Activated naive CD4-positive, alpha-beta T cell treated with anti-CD3 and anti-CD28 coated beads, Interleukin-2, amount 50 U/mL, for 16 hours (primary cell): Measurements from ENCODE around the gene ADAMTS7.
"Not testable (repeated sequence)": the region's sequence is repeated elsewhere in the genome, so short reads cannot be mapped to it uniquely, and the experiment has no call there.

ENCODE experiments used
- DNase-seq: peaks from one replicate; pipeline ENCODE4 v3.0.0-alpha.2; 2020

Gene ADAMTS7

DNA sequence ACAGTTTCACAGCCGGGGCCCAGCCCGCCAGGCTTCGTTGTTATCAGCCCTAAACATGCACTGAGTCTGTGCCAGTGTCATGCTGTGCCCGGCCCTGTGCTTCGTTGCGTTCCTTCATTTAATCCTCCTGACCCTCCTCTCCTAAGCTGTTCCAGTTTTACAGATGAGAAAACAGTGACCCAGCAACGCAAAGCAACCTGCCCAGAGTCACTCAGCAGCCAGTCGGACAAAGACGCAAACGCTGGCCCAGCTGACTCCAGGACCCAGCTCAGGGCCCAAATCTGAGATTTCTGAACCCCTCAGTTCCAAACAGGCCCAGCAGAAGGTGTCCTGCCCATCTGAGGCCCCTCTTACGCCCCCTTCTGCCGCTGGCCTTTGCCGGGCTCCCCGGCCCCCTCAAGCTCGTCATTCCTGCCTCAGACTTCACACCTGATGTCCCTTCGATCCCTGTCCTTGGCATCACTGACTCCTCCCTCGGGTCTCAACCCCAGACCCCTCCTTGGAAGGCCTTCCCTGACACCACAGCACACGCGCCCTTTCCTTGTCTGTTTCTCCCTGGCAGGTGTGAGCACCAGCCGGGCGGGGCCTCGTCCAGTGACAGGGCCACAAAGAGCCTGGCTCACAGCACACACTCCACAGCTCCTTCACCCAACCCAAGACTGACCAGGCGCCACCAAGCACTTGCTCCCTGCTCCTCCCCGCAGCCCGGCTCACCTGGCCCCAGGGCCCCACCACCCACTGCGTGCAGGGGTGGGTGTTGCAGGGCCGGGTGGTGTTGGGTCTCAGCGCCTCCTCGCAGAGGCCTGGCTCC is 48.1 kb downstream of the ADAMTS7 start:
- DNase-seq = no peak

GRCh38 chr15:78762386-78762961 is 48.8 kb downstream of the ADAMTS7 start:
- not testable (repeated sequence) for DNase-seq

GRCh38 chr15:78761891-78762385 is 49.3 kb downstream of the ADAMTS7 start:
- DNase-seq = no peak

GRCh38 chr15:78761475-78761874 is 49.8 kb downstream of the ADAMTS7 start:
- peak; percentile 74 for DNase-seq

DNA sequence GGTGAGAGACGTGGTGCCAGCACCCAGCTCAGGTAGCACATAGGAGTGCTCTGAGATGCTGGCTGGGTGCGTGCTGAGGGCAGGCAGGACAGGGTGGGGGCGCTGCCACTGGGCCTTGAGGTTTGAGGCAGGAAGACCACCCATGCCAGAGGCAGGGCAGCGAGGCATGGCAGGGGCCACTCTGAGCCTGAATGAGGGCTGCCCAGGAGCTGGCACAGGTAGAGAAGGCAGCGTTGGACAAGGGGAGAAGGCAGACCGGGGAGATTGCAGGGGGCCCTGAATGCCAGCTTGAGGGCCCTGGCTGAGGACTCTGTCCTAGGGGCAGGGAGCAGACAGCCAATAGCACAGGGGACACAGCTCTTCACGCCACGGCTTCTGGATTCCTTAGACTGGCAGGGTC is 50.2 kb downstream of the ADAMTS7 start:
- DNase-seq = no peak

- not testable (repeated sequence) for DNase-seq
Measured at GRCh38 chr15:78760091-78760882, 51.0 kb downstream of the ADAMTS7 start.

DNA sequence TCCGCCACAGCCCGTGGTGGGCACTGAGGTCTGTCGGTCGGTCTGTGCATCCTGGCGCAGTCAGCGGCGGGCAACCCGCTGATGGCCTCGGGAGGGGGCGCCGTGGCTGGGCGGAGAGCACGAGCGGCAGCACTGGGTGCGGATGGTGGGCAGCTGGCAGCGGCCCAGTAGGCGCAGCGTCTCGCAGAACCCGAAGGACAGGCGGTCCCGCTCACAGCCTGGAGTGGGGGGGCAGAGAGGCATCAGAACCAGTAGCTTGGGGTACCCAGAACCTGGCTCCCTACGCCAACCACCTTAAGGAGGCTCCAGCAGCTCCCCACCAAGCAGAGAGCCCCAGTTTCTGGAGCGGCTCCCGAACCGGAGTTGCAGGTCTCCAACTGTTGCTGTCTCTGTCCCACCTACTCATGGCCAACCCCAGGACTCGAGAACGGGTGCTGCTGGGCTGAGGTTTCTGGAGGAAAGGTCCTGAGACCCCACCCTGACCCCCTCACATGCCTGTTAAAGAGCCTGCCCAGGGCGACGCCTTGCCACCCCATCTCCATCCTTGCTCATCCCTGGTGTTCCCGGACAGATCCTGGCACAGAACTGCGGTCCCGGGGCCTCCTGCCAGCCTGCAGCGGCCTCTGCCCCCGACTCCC is 51.8 kb downstream of the ADAMTS7 start:
- DNase-seq = not testable (repeated sequence)

DNA sequence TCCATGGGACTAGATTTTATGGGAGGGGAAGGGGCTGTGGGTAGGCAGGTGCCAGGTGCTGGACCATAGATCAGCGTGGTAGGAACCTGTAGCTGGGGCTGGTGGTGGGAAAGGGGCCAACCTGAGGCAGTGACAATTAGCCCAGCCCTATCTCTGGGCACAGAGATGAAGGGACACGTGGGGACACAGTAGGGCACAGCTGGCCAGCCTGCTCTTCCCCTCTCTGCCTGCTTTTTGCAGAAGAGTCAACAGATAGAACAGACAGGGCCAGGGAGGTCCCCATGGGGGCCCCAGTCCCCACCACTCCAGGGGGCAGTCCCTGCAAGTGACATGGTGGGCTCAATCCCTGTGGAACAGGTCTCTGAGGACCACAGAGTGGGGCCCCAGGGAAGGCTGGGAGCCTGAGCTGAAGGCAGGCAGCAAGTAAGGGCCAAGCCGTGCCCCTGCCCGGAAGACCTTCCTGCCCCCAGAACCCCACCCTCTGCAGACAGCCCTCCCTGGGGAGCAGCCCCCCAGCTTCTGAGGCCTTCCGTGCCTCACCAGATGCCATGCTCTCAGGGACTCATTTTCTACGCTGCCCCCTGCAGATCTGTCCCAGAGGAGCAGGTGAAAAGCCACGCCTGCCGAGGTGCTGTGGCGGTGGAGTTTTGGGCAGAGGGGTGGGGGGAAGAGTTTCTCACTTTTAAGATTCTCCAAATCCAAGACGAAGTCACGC is 52.6 kb downstream of the ADAMTS7 start:
- DNase-seq = not testable (repeated sequence)

- DNase-seq = not testable (repeated sequence)
Measured at GRCh38 chr15:78758084-78758483, 53.2 kb downstream of the ADAMTS7 start.

DNA sequence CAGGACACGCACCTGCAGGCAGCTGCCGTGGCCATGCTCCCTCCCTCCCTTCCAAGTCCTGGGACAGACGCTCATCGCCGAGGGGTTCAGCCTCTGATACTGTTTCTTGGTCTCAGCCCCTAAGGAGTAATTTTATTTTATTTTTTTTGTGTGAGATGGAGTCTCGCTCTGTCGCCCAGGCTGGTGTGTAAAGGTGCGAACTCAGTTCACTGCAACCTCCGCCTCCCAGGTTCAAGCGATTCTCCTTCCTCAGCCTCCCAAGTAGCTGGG is 53.7 kb downstream of the ADAMTS7 start:
- no peak for DNase-seq

DNA sequence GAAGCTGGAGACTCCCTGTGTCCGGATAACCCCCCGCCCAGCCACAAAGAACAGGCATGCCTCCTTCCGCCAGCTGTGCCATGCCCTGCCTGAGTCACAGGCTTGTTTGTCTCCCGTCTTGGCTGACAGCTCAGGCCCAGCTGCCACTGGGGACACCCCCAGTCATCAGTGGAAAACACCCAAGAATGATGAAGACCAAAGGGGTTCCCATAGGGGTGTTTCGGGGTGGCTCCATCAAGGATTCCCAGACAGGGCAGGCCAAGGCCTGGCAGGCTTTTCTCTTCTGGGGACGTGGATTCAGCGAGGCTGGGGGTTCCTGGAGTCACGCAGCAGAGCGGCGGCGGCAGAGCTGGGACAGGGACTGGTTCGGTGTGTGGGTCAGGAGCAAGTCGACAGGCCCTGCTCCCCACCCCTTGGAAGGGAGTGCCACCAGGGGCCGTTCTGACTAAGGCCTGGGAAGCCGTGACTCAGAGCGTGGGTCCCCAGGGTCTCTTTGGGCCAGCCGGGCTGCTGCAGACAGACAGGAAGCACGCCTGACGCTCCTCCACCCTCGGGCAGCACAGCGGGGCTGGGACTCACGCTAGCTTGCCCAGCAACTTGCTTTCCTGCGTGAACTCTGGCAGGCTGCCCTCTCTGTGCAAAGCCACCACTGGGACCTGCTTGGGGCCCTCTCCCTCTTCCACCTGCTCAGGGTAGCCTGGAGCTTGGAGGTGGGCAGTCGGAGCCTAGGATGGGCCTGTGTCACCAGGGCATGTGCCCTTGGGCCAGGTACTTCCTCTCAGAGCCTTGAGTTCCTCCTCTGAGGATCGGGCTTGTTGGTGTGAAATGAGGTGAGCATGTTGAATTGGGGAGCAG is 54.3 kb downstream of the ADAMTS7 start:
- DNase-seq = peak; percentile 48

- peak; percentile 34 for DNase-seq
Measured at GRCh38 chr15:78755900-78756591, 55.2 kb downstream of the ADAMTS7 start.

DNA sequence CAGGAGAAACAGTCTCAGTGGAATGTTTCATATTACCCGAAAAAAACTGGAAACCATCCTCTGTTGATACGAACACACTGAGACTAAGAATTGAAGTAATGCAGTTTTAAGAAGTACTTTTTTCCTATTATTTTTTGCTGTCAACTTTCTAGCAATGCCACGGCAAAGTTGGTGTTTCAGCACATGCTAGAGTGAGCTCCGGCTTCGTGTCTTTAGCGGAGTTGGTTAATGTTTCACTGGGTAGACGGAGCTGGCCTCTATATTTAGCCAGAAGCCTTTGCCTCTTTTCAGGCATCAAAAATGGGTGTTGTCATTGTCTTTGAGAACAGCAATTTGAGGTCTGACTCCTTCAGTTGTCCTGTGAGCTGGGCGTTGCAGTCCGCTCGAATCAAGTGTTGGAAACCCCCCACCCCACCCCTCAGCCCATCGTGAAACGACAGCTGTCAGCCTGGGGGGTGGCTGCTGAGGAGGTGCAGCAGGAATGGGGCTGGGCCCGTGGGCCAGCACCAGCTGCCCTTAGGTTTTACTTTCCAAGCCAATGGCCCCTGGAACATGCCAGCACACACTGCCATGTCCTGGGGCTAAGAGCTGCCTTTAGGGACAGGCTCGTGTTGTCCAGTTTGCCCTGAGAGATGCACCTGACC is 56.5 kb downstream of the ADAMTS7 start:
- DNase-seq = not testable (repeated sequence)

DNA sequence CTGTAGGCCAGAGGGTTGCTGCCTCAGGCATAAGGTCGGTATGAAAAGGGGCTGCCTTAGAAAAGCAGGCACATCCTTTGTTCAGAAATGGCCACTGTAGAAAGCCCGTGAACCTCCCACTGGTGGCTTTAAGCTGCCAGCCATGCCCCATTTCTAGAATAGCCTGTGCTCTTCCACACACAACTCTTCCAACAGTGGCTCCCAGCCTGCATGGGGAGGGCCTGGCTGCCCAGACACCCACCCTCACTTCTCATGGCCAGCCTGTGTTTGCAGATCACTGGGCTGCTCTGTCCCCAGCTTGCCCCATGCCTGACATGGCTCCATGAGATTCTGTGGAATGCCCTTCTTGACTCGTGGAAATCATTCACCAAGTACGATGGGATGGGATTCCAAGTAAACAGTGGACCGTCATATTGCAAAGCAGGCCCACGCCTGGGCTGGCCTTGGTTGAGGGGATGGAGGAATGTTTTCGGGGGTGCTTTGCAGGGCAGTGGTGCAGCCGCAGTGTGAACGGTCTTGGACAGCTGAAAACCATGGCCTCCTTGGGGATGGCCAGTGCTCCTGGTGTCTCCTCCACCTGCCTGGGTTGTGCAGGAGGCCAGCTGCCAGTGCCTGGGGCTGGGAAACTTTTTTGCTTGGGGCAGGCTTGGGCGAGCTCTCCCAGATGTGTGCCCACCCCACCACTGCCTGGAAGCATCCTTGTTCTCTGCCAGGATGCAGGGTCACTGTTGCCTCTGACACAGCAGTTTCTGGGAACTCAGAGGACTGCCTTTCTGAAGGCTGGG is 57.3 kb downstream of the ADAMTS7 start:
- DNase-seq = not testable (repeated sequence)

GRCh38 chr15:78753359-78753659 is 58.0 kb downstream of the ADAMTS7 start:
- DNase-seq = not testable (repeated sequence)

DNA sequence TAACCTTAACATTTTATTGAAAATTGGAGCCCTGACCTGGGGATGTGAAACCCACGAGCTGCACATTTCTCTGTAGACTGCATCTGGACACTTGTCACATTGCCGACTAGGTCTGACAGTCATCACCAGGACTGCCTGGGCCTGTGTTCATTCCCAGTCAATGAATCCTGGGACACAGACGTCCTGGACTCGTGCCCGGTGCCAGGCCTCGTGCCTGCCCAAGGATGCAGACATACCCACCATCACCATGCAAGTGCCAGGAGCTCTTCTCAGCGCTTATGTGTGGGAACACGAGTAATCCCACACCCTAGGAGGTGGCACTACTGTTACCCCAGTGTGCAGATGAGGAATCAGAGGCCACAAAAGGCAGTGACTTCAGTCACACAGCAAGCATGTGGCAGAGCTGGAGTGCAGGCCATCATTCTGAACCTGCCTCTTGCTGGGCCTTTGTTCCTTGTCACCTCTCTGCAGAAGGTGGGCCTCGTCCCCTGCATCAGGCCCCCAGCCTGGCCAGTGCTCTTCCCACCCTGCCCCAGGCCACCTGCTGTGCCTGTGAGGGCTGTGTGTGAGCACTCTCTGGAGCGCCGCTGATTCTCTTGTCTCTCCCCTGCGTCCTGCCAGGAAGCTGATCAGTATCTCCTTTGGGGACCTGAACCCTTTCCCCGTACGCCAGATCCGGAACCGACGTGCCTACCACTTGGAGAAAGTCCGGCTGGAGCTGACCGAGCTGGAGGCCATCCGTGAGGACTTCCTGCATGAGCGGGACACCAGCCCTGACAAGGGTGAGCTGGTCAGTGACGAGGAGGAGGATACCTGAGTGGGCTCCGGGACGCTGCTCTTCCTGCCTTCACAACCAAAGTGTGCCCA is 58.5 kb downstream of the ADAMTS7 start:
- no peak for DNase-seq

GRCh38 chr15:78751602-78751979 is 59.7 kb downstream of the ADAMTS7 start:
- no peak for DNase-seq

DNA sequence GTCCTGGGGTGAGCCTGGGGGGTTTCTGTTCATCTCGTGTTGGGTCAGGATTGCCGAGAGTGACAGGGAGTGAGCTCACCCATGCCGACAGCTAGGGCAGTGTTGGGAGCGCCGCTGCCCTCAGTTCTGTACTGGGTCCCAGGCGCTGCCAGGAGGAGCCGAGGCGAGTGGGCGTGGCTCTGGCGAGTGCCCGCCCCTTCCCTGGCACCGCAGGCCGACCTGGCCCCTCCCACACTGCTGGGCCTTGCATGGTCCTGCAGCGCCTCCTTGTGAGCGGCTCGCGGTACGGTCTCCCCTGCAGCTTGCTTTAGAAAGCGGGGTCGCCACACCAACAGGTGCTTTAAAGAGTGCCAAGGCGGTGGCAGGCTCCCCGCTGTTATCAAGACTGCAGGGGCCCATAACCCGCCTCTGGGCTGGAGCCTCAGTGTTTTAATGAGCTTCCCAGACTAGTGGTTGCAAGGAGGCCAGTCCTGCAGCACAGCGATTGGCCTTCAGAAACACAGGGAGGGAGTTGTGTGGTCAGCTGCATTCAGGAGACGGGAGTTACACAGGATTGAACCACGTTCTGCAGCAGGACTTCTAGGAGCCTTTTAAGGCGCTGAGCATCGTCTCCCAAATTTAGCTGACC is 60.2 kb downstream of the ADAMTS7 start:
- peak; percentile 93 for DNase-seq
